HL-60 (cell line): ENCODE measurements around the gene WDR38.

ENCODE experiments used
- DNase-seq, 2 experiments: peaks; one replicate each; pipeline ENCODE4 v3.0.0-alpha.2; 2010 to 2020; ENCODE audit warnings: low read depth in 1 of 2, low spot score in 1 of 2
- H3K27ac ChIP-seq: fragments of 250-450 bp; sonication (Bioruptor Pico); replicated peaks from 2 replicates; pipeline ENCODE4 v1.5.1; 2020; ENCODE audit warnings: mild to moderate bottlenecking, moderate library complexity
- H3K27me3 ChIP-seq: fragments of 250-450 bp; sonication (Bioruptor Pico); 2 replicates; pipeline ENCODE4 v1.5.1; 2021; ENCODE audit warnings: mild to moderate bottlenecking, moderate library complexity; ENCODE audit not compliant: insufficient read depth, poor library complexity, severe bottlenecking
- H3K4me3 ChIP-seq: replicated peaks from 2 replicates; pipeline ENCODE4 v1.5.1; 2011; ENCODE audit warnings: mild to moderate bottlenecking, control low read depth, low read length; ENCODE audit not compliant: insufficient read depth
- GABPA ChIP-seq: IDR thresholded peaks from 2 replicates; pipeline ENCODE4 v1.6.1; 2012; ENCODE audit warnings: low read depth
- POLR2AphosphoS5 ChIP-seq: IDR thresholded peaks from 2 replicates; pipeline ENCODE4 v1.6.1; 2012; ENCODE audit warnings: low read depth
- SPI1 ChIP-seq: IDR thresholded peaks from 2 replicates; pipeline ENCODE4 v1.6.1; 2012; ENCODE audit warnings: low read depth, mild to moderate bottlenecking, borderline replicate concordance
- TF ChIP-seq, protein P1 (sequence below): IDR thresholded peaks from 2 replicates; pipeline ENCODE4 v1.6.1; 2012; ENCODE audit warnings: low read depth; ENCODE audit not compliant: insufficient replicate concordance
- TF ChIP-seq, protein P2 (sequence below): IDR thresholded peaks from one replicate; pipeline ENCODE4 v1.5.1; 2011; ENCODE audit warnings: low read length, control low read depth, inconsistent platforms; ENCODE audit not compliant: insufficient read depth

The WDR38 gene

DNA sequence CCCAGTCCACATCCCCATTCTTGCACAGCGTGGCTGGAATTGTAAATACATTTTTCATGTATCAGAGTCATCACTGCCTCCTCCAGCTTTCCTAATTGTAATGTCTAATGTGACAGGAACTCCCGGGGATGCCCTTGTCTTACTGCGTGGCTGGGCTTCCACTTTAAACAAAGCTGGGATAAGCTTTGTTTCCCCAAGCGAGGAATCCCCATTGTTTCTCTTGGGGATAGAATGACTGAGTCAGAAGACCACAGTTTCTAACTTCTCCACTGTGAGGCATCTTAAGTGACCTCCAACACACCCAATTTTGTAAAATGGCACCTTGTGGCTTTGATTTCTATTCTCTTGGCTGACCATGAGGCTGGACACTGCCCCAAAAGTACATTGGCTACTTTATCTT, 31.1 kb downstream of the WDR38 start:
- H3K4me3 ChIP-seq, result no peak overlapping the region
- TF ChIP-seq POLR2AphosphoS5 (no peak), GABPA (no peak), SPI1 (no peak)
- TF ChIP-seq, protein P1, sequence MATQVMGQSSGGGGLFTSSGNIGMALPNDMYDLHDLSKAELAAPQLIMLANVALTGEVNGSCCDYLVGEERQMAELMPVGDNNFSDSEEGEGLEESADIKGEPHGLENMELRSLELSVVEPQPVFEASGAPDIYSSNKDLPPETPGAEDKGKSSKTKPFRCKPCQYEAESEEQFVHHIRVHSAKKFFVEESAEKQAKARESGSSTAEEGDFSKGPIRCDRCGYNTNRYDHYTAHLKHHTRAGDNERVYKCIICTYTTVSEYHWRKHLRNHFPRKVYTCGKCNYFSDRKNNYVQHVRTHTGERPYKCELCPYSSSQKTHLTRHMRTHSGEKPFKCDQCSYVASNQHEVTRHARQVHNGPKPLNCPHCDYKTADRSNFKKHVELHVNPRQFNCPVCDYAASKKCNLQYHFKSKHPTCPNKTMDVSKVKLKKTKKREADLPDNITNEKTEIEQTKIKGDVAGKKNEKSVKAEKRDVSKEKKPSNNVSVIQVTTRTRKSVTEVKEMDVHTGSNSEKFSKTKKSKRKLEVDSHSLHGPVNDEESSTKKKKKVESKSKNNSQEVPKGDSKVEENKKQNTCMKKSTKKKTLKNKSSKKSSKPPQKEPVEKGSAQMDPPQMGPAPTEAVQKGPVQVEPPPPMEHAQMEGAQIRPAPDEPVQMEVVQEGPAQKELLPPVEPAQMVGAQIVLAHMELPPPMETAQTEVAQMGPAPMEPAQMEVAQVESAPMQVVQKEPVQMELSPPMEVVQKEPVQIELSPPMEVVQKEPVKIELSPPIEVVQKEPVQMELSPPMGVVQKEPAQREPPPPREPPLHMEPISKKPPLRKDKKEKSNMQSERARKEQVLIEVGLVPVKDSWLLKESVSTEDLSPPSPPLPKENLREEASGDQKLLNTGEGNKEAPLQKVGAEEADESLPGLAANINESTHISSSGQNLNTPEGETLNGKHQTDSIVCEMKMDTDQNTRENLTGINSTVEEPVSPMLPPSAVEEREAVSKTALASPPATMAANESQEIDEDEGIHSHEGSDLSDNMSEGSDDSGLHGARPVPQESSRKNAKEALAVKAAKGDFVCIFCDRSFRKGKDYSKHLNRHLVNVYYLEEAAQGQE, result no peak
- TF ChIP-seq, protein P2, sequence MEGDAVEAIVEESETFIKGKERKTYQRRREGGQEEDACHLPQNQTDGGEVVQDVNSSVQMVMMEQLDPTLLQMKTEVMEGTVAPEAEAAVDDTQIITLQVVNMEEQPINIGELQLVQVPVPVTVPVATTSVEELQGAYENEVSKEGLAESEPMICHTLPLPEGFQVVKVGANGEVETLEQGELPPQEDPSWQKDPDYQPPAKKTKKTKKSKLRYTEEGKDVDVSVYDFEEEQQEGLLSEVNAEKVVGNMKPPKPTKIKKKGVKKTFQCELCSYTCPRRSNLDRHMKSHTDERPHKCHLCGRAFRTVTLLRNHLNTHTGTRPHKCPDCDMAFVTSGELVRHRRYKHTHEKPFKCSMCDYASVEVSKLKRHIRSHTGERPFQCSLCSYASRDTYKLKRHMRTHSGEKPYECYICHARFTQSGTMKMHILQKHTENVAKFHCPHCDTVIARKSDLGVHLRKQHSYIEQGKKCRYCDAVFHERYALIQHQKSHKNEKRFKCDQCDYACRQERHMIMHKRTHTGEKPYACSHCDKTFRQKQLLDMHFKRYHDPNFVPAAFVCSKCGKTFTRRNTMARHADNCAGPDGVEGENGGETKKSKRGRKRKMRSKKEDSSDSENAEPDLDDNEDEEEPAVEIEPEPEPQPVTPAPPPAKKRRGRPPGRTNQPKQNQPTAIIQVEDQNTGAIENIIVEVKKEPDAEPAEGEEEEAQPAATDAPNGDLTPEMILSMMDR, result no peak
- DNase-seq, result no peak
- no peaks in the 10 kb centered on the region for H3K27me3 ChIP-seq
- no peak overlapping the region for H3K27ac ChIP-seq

DNA sequence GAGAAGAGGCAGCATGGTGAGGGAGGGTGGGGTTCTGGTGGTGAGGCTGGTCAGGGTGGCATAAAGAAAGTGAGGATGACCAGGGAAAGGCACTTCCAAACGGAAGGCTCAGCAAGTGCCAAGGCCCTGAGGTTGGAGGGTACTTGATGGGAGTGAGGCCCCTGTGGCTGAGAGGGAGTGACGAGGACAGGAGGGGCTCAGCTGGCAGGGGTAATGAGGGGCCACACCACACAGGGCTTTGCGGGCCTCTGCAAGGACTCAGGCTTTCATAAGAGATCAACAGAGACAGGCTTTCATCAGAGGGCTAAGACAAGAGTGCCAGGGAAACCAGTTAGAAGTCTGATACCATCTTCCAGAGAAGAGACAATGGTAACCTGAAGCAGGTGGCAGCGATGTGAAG, 32.3 kb downstream of the WDR38 start:
- H3K27me3 ChIP-seq, result no peaks in the 10 kb centered on the region
- TF ChIP-seq, protein P2, result no peak
- TF ChIP-seq GABPA (no peak), SPI1 (no peak), POLR2AphosphoS5 (no peak)
- TF ChIP-seq, protein P1, result no peak
- no peak overlapping the region for H3K27ac ChIP-seq
- no peak overlapping the region for H3K4me3 ChIP-seq
- DNase-seq, result no peak

- H3K27ac ChIP-seq, result no peak overlapping the region
- TF ChIP-seq GABPA (no peak), SPI1 (no peak), POLR2AphosphoS5 (no peak)
- TF ChIP-seq, protein P1, result no peak
- TF ChIP-seq, protein P2, result no peak
- H3K27me3 ChIP-seq, result no peaks in the 10 kb centered on the region
- no peak for DNase-seq
- no peak overlapping the region for H3K4me3 ChIP-seq
Observed at GRCh38 chr9:124886461-124886860, 33.2 kb downstream of the WDR38 start.
